SIG-M5 treated with dmso at 0.1 percent for 504 hours (cell line): ENCODE measurements around the gene CD160.
"Not testable (repeated sequence)": the region's sequence is repeated elsewhere in the genome, so short reads cannot be mapped to it uniquely, and the experiment has no call there.

ENCODE experiments used
- DNase-seq: peaks from one replicate; lab custom pipeline; 2025; ENCODE audit not compliant: unreplicated experiment; lab: John Stamatoyannopoulos, UW

Gene CD160

DNA sequence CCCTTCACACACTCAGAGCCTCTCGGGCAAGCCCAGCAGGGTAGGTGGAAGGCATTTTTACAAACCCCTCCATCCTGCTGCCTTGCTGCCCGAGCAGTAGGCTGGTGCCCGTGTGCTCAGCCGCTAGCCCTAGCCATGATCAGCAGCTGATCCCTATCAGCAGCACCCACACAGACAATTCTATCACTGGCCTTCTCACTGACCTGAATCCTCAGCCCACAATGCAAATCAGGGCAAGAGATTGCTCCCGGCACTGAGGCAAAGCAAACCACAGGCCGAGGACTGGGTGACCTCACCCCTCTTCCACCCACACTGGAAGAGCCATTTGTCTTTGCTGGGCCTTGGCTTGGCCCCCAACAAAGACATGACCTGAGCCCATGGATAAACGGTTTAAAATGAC is 11.2 kb upstream of the CD160 start:
- no peak for DNase-seq

DNA sequence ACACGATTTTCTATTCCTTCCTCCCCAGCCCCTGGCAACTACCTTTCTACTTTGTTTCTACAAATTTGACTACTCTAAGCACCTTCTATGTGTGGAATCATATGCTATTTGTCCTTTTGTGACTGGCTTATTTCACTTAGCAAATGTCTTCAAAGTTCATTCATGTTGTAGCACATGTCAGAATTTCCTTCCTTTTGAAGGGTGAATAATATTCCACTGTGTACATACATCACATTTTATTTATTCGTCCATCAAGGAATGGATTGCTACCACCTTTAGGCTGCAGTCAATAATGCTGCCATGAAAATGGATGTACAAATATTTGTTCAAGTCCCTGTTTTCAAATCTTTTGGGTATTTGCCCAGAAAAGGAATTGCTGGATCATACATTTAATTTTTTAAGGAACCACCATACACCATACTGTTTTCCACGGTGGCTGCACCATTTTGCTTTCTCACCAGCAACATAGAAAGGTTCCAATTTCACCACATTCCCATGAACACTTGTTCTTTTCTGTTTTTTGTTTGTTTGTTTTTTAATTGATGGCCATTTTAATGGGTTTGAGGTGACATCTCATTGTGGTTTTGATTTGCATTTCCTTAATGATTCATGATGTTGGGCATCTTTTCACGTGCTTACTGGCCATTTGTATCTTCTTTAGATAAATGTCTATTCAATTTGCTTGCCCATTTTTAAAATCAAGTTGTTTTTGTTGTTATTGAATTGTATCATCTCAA is 8.8 kb upstream of the CD160 start:
- DNase-seq, result no peak

DNA sequence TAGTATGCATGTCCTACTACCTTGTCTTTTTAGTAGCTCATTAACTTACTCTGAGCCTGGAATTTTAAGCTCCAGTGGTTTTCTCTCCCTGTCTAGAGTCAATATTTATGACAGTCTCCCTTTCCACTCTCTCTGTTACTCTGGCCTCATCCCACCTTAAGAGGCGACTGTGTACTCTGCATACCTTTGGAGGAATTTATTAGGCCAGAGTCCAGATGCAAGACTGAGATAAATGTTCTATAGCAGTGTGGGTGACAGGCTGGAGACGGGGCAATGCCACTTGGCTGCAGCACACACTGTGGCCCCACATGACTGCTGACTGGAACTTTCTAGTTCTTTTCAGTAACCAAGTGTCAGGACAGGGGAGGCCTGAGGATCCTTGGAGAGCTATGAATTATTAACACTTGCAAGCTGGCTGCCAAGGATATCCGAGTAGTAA is 8.1 kb upstream of the CD160 start:
- DNase-seq, result peak; percentile 35

DNA sequence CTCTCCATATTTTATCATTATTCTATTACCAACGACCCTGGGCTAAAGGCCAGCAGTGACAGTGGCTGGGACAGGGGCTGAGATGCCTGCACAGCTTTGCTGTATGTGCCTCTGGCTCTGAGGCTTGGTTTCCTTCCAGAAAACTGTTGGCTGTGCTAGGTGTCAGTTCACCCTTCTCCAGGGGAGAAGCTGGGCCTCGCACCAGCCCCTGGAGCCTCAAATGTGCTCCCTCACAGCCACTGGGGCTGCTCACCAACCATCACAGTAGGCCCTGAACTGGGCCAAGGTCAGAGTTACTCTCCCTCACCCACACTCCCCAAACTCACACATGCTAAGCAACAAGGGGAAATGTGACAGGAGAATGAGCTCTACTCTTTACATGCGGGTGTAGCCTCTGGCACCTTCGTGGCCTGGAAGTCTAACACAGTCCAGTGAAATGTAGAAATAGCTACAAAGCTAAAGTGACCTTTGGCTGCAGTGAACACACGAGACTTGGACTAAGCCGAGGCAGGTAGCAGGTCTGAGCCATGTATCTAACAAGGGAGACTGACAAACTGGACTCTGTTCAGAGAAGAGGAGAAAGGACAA is 4.7 kb upstream of the CD160 start:
- DNase-seq, result no peak

- DNase-seq, result no peak
Measured at GRCh38 chr1:145716641-145717345, 2.5 kb upstream of the CD160 start.

DNA sequence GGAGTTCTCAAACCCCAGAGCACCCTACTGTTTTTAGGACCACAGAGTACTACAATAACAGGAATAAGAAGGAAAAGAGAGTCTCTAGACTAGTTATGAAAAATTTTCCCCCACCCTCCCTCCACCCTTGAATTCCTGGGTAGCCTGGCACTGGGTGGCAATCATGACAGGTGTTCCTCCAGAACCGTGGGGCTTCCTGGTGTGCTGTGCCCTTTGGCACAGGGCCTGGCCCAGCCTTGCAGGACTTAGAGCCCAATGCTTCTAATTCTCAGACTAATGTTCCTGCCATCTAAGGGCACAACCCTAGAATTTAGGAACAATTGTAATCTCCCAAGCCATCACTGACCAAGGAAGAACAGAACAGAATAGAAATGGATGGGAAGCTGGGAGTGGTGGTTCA is 1.5 kb upstream of the CD160 start:
- no peak for DNase-seq

DNA sequence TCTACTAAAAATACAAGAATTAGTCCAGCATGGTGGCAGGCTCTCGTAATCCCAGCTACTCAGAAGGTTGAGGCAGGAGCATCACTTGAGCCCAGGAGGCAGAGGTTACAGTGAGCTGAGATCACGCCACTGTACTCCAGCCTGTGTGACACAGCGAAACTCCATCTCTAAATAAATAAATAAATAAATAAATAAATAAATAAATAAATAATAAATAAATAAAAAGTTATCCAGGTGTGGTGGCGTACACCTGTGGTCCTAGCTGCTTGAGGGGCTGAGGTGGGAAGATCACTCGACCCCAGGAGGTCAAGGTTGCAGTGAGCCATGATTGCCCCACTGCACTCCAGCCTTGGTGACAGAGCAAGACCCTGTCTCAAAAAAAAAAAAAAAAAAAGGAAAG is 834 bp upstream of the CD160 start:
- DNase-seq, result not testable (repeated sequence)

DNA sequence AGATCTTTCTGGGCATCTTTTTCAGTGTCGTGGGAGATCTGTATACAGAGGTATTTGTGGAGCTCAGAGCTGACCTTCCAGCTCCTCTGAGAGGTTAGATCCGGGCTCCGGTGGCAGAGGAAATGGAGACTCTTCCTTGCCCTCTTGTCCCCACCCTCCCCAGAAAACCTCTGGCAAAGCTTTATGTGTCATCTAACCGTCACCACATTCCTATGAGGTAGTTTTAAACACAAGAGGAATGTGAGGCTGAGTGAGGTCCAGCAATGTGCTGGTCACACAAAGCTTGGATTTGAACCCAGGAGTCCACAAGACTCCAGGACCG is 1.2 kb downstream of the CD160 start:
- DNase-seq, result no peak

DNA sequence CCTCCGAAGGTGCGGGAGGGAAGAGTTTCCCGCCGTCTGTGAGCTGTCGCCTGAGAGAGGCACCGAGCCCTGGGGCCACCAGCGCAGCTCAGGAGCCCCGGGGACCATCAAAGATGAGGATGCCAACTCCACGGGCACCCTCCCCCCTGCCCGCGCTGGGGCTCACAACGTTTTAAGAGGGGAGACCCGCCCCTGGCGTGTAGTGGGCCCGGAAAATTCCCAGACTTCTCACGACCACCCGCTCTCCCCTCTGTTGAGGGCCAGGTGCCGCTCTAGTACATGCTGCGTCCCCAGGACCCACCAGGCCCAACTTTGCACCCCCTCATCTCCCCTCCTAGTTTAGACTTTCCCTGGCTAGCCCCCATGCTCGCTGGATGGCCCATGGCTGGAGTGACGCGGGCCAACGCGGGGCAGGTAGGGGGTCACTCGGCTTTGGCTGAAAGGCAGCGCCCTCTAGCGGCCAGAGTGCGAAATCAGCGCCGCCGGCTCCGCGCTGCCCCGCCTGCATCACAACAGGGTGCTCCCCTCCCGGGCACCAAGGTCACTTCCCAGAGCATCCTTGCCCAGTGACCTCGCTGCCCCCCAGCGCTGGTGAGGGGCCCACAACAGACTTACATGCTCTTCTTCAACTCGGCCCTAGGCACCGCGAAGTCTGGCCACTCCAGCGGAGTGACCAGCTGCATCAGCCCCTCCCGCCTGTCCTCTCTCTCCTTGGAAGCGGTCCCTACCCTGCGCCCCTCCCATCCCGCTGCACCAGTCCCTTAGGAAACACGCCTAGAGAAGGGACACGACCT is 1.8 kb downstream of the CD160 start:
- DNase-seq, result peak; percentile 56

GRCh38 chr1:145726193-145726592 is 6.9 kb downstream of the CD160 start:
- DNase-seq, result not testable (repeated sequence)

DNA sequence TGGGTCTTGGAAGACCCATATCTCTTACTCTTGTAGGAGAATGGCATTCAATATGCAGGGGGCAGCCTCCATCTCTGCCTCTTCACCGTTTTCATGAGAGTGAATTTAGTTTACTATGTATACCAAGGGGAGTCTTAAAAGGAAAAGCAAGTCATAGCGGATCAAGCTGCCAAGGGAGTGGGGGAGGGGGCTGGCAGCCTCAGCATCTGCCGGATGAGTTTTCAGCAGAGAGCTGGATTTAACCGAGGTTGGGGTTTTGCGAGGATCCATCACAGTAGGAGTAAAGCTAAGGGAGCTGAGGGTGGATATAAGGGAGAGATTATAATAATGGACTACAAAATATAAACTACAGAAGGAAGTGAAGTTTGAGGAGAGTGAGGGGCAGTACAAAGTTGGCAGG is 9.9 kb downstream of the CD160 start:
- no peak for DNase-seq

DNA sequence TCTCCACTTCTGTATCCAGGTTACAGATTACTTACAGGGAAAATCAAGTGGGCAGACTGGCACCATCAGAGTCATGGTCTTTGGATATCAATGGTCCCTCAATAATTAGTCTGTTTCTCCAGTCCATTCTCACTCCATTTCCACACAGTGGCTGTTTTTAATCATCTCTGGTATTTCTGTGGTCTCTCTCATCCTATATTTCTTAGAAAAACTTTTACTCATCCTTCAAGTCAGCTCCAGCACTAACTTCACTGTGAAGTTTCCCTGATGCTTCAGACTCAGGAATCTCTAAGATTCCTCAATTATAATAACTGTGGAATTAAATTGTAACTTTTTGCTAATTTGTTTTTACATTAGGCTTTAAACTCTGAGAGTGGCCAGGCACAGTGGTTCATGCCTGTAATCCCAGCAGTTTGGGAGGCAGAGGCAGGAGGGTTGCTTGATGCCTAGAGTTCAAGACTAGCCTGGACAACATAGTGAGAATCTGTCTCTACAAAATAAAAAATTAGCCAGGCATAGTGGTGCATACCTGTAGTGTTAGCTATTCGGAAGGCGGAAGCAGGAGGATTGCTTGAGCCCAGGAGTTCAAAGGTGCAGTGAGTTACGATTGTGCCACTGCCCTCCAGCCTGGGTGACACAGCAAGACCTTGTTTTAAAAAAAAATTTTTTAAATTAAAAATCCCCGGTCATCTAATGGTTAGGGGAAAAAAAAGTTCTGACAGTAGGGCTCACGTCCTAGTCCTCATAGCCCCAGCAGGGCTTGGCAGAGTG is 10.6 kb downstream of the CD160 start:
- no peak for DNase-seq

- no peak for DNase-seq
Measured at GRCh38 chr1:145730467-145730866, 11.2 kb downstream of the CD160 start.

GRCh38 chr1:145730900-145731299 is 11.6 kb downstream of the CD160 start:
- DNase-seq, result peak; percentile 29

DNA sequence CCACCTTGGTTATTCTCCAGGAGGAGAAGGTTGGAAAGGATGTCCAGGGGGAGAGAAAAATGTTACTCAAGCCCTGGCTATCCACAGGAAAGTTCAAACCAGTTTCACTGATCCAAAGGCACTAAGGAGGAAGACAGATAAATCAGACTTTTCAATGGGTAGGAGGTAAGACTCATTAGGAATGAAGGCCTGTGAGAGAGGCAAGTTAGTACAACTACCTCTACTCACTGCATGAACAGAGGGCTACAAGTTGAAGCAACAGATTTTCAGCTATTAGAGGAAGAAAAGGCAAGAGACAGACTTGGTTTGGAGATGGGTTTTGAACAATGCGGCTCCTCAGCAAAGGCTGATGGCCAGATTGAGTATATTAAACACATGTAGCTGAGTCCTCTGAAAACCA is 16.9 kb downstream of the CD160 start:
- DNase-seq, result no peak

DNA sequence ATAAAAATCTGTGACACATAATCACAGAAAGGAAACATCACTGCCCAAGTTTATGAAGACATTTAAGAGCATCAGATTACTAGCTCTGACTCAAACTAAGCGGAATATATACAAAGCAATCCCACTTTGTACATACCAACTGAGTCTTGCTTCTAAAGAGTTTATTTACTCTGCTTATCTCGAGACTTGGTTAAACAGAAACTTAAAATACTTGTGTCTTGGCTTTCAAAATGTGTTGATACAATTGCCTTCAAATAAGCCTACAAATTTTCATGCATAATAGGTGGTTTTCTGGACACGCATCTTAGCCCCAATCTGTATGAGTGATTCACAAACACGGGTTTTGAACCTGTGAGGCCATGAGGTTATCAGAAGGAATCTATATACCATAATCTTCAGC is 21.0 kb downstream of the CD160 start:
- peak; percentile 55 for DNase-seq

- no peak for DNase-seq
Measured at GRCh38 chr1:145747398-145748247, 28.3 kb downstream of the CD160 start.

GRCh38 chr1:145750426-145750825 is 31.1 kb downstream of the CD160 start:
- DNase-seq, result no peak

GRCh38 chr1:145751491-145752037 is 32.3 kb downstream of the CD160 start:
- no peak for DNase-seq

- no peak for DNase-seq
Measured at GRCh38 chr1:145757420-145757819, 38.1 kb downstream of the CD160 start.
